Progenitor cell of endocrine pancreas (in vitro differentiated cells): Measurements from ENCODE around the gene TKT. TPM values are rescaled to one million over a fixed set of nuclear protein-coding genes. Genes with fewer than 3 reads are reported as not detected.

Source experiments
- DNase-seq: peaks from one replicate; pipeline ENCODE4 v3.0.0; 2021; ENCODE audit warnings: low spot score; ENCODE audit not compliant: unreplicated experiment
- H3K27ac Mint-ChIP-seq: 2 replicates; pipeline ENCODE4 v1.8.0; 2021; ENCODE audit warnings: mild to moderate bottlenecking, moderate library complexity, mixed read lengths
- H3K27me3 Mint-ChIP-seq: 2 replicates; pipeline ENCODE4 v1.8.0; 2021; ENCODE audit warnings: mixed read lengths
- H3K36me3 Mint-ChIP-seq: 2 replicates; pipeline ENCODE4 v1.8.0; 2022; ENCODE audit warnings: mixed read lengths; ENCODE audit not compliant: insufficient read depth
- H3K4me1 Mint-ChIP-seq: 2 replicates; pipeline ENCODE4 v1.8.0; 2021; ENCODE audit warnings: low read depth, mixed read lengths
- H3K4me3 Mint-ChIP-seq: 2 replicates; pipeline ENCODE4 v1.8.0; 2021; ENCODE audit warnings: low read depth, mild to moderate bottlenecking, moderate library complexity, mixed read lengths
- H3K9me3 Mint-ChIP-seq: 2 replicates; pipeline ENCODE4 v1.8.0; 2021; ENCODE audit warnings: low read depth, mixed read lengths
- CTCF ChIP-seq: fragments of 200-600 bp; sonication (generic); IDR thresholded peaks from one replicate; pipeline ENCODE4 v1.5.0; 2021; ENCODE audit warnings: antibody characterized with exemption, mild to moderate bottlenecking; ENCODE audit not compliant: unreplicated experiment
- total RNA-seq: library from RNA; stranded (reverse); gene quantifications from 2 replicates; pipeline ENCODE4 v1.2.1, GENCODE V29; 2021

The TKT gene
- total RNA-seq, 1 donor from 2014 or later = 250 TPM

GRCh38 chr3:53239800-53240199 is 16.0 kb downstream of the TKT start:
- no peaks in the 10 kb centered on the region for H3K9me3 Mint-ChIP-seq
- DNase-seq = no peak
- H3K36me3 Mint-ChIP-seq = peaks cover 7% of the 10 kb centered on the region
- peaks cover 2% of the 10 kb centered on the region for H3K4me1 Mint-ChIP-seq
- H3K27ac Mint-ChIP-seq = no peak overlapping the region
- no peak for TF ChIP-seq CTCF
- H3K27me3 Mint-ChIP-seq = no peaks in the 10 kb centered on the region
- no peak overlapping the region for H3K4me3 Mint-ChIP-seq

GRCh38 chr3:53238886-53239285 is 16.9 kb downstream of the TKT start:
- no peak for TF ChIP-seq CTCF
- Mint-ChIP-seq H3K9me3 (no peaks in the 10 kb centered on the region), H3K27ac (no peak overlapping the region), H3K36me3 (peaks cover 7% of the 10 kb centered on the region), H3K4me3 (no peak overlapping the region), H3K4me1 (peaks cover 2% of the 10 kb centered on the region), H3K27me3 (no peaks in the 10 kb centered on the region)
- no peak for DNase-seq

- Mint-ChIP-seq H3K4me1 (no peaks in the 10 kb centered on the region), H3K27ac (no peak overlapping the region), H3K9me3 (no peaks in the 10 kb centered on the region), H3K4me3 (no peak overlapping the region), H3K36me3 (peaks cover 7% of the 10 kb centered on the region), H3K27me3 (no peaks in the 10 kb centered on the region)
- TF ChIP-seq CTCF = no peak
- no peak for DNase-seq
Measured at GRCh38 chr3:53238051-53238850, 17.6 kb downstream of the TKT start.

- no peak for DNase-seq
- Mint-ChIP-seq H3K4me1 (no peaks in the 10 kb centered on the region), H3K9me3 (no peaks in the 10 kb centered on the region), H3K36me3 (peaks cover 8% of the 10 kb centered on the region), H3K27ac (no peak overlapping the region), H3K4me3 (no peak overlapping the region), H3K27me3 (no peaks in the 10 kb centered on the region)
- no peak for TF ChIP-seq CTCF
Measured at GRCh38 chr3:53236112-53236841, 19.5 kb downstream of the TKT start.

- TF ChIP-seq CTCF = no peak
- Mint-ChIP-seq H3K4me3 (no peak overlapping the region), H3K4me1 (no peaks in the 10 kb centered on the region), H3K27ac (no peak overlapping the region), H3K36me3 (peaks cover 8% of the 10 kb centered on the region), H3K9me3 (no peaks in the 10 kb centered on the region), H3K27me3 (no peaks in the 10 kb centered on the region)
- no peak for DNase-seq
Measured at GRCh38 chr3:53235545-53235944, 20.3 kb downstream of the TKT start.
